ENCODE data around the gene LRRC8E. TPM values are rescaled to one million over a fixed set of nuclear protein-coding genes. Genes with fewer than 3 reads are reported as not detected.

Gene LRRC8E
- total RNA-seq (2014; rRNA removed; shearing (Covaris generic); ENCODE audit: low replicate concordance), result 11.9 and 20.1 TPM in 2 replicates

DNA sequence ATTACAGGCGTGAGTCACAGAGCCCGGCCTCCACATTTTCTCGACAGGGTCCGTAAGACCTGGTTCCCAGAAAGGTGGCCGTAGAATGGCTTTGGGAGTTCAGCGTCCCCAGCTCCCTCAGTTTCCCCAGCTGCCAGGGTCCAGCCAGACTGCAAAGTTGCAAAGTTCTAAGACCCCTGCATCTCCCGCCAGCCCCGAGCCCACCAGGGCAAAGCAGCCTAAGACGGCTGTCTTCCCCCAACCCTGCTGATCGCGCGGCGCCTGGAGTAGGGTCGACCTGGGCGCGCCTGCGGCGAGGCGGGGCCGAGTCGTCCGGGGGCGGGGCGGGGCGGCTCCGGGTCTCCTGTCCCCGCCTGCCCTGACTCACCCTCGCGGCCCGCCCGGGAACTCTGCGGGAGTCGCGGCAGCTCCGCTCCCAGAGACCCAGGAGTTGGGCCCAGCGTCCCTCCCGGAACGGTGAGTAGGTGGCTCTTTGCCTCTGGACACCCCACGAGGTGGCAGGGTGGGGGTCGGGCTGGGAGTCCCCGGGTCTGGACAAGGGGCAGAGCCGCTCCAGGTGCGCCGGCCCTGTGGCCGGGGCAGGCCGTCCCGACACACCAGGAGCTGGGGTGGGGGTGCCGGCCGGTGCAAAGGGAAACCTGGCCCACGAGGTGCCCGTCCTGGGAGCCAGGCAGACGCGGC lies at the start of gene LRRC8E:
Gene LRRC8E, plus strand, starts transcription at position 366 of the 681 bp plus-strand sequence. CDS start 7,094 bp downstream, outside the sequence.
- H3K9me3 ChIP-seq, result no peaks in the 10 kb centered on the region
- H3K4me3 ChIP-seq, result peak within 1 kb of the TSS; percentile 89
- H3K36me3 ChIP-seq, result no peaks in the 10 kb centered on the region
- no peaks in the 10 kb centered on the region for H3K27me3 ChIP-seq
- DNase-seq, result peak; percentile 95

DNA sequence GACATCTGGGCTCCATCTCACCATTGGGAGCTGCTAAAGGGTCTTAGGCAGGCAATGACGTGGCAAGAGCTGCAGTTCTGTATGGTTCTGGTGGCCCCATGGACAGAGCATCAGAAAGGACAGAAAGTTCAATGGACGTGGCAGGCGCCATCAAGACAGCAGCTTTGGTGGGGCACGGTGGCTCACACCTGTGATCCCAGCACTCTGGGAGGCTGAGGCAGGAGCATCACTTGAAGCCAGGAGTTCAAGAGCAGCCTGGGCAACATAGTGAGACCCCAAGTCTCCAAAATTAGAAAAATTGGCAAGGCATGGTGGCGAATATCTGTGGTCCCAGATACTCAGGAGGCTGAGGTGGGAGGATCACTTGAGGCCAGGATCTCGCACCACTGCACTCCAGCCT lies 48.8 kb upstream of the LRRC8E start:
- Histone ChIP-seq H3K36me3 (no peaks in the 10 kb centered on the region), H3K4me3 (no peak overlapping the region), H3K9me3 (peaks cover 2% of the 10 kb centered on the region)

DNA sequence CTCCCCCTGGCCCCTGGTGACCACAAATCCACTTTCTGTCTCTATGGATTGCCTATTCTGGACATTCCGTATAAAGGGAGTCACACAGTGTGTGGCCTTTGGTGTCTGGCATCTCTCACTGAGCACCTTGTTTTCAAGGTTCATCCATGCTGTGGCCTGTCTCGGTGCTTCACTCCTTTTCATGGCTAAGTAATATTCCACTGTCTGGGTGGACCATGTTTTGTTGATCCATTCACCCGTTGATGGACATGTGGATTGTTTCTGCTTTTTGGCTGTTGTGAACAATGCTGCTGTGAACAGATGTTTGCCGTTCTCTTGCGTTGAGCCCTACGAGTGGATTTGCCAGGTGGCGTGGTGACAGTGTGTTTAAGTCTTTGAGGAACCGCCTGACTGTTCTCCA lies 47.7 kb upstream of the LRRC8E start:
- Histone ChIP-seq H3K4me3 (no peak overlapping the region), H3K36me3 (no peaks in the 10 kb centered on the region), H3K9me3 (peaks cover 2% of the 10 kb centered on the region), H3K27me3 (no peaks in the 10 kb centered on the region)
- DNase-seq, result no peak

More for the DNA sequence above, 48.8 kb upstream of the LRRC8E start:
- DNase-seq, result no peak
- no peaks in the 10 kb centered on the region for H3K27me3 ChIP-seq

DNA sequence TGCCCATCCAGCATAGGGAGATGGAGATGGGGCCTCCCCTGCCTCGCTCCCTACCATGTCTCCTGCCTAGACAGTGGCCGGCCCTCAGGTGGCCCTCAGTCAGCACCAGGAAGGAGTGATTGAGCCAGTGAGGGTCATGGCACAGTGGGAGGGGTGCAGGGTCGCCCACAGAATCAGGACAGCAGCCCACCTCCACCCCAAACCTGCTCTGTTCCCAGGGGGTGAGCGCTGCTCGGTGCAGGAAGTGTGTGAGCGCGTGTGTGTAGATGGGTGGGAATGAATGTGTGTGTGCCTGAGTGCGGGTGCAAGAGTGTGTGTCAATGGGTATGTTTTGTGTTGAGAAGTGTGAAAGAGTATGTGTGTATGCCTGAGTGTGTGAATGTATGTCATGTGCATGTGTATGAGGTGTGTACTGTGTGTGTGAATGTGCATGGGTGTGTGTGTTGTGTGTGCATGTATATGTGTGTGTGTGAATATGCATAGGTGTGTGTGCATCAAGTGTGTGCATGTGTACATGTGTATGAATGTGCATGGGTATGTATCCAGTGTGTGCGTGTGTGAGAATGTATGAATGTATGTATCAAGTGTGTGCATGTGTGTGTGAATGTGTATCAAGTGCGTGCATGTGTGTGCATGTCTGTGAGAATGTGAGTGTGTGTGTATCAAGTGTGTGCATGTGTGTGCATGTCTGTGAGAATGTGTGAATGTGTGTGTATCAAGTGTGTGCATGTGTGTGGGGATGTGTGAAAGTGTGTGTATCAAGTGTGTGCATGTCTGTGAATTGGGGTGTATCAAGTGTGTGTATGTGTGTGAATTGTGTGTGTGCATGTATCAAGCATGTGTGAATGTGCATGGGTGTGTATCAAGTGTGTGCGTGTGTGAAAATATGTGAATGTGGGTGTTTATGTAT lies 46.3 kb upstream of the LRRC8E start:
- Histone ChIP-seq H3K27me3 (no peaks in the 10 kb centered on the region), H3K36me3 (no peaks in the 10 kb centered on the region), H3K9me3 (peaks cover 2% of the 10 kb centered on the region), H3K4me3 (no peak overlapping the region)
- no peak for DNase-seq

DNA sequence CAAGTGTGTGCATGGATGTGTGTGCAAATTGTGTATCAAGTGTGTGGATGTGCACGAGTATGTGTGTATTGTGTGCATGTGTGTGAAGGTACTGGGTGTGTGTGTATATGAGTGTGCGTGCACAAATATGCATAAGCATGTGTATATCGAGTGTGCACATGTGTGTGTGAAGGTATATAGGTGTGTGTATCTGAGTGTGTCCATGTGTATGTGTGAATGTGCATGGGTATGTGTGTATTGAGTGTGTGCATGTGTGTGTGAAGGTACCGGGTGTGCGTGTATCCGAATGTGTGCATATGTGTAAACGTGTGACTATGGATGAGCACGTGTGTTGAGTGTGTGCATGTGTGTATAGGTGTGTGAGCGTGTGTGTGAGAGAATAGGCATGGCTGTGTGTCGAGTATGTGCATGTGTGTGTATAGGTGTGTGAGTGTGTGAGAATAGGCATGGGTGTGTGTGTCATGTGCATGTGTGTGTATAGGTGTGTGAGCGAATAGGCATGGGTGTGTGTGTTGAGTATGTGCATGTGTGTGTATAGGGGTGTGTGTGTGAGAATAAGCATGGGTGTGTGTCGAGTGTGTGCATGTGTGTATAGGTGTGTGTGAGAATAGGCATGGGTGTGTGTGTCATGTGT lies 45.5 kb upstream of the LRRC8E start:
- peaks cover 2% of the 10 kb centered on the region for H3K9me3 ChIP-seq
- DNase-seq, result no peak
- no peaks in the 10 kb centered on the region for H3K27me3 ChIP-seq
- no peak overlapping the region for H3K4me3 ChIP-seq
- H3K36me3 ChIP-seq, result no peaks in the 10 kb centered on the region

DNA sequence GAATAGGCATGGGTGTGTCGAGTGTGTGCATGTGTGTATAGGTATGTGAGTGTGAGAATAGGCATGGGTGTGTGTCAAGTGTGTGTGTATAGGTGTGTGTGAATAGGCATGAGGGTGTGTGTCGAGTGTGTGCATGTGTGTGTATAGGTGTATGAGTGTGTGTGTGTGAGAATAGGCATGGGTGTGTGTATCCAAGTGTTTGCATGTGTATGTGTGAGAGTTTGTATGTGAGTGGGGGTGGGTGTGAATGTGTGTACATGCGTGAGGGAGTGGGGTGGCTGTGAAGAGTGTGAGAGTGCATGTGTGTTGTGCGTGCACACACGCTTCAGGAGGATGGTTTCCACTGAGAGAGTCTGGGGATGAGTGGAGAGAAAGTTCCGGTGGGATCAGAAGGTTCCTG lies 44.8 kb upstream of the LRRC8E start:
- no peaks in the 10 kb centered on the region for H3K27me3 ChIP-seq
- no peak for DNase-seq
- no peak overlapping the region for H3K4me3 ChIP-seq
- H3K36me3 ChIP-seq, result no peaks in the 10 kb centered on the region
- H3K9me3 ChIP-seq, result peaks cover 2% of the 10 kb centered on the region

DNA sequence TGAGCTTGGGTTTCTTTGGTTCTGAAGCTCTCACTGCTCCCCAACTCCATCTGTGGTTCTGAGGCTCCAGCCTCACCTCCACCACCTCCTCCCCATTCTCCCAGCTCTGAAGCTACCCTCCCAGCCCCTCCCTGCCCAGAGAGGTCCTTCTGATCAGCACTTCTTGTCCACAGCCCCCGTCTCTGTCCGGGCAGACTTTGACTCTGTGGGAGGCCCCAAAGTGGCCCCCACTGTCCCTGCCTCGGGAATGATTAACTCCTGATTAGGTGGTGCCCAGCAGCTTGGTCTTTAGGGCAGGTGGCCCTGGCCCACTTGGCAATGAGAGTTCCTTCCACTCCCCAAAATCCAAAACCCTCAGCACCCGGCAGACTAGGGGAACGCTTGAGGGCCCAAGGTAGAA lies 43.9 kb upstream of the LRRC8E start:
- Histone ChIP-seq H3K4me3 (no peak overlapping the region), H3K36me3 (no peaks in the 10 kb centered on the region), H3K27me3 (no peaks in the 10 kb centered on the region), H3K9me3 (peaks cover 2% of the 10 kb centered on the region)
- DNase-seq, result no peak

DNA sequence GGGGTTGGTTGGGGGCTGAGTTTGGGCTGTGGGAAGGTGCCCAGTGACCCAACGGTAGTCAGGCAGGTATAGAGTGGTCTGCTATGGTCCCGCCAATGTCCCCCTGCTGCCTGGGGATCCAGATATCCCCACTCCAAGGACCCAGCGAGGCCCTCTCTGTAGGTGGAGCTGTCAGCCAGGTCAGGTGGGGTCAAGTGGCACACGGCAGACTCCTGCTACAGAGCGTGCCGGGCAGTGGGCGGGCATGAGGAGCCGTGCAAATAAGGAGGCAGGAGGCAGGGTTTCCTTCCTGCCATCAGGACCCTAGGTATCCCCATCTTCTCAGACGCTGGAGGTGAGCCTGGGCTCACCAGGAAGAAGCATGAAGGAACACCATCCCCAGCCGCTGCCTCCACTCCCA lies 43.4 kb upstream of the LRRC8E start:
- Histone ChIP-seq H3K4me3 (no peak overlapping the region), H3K9me3 (peaks cover 2% of the 10 kb centered on the region), H3K27me3 (no peaks in the 10 kb centered on the region), H3K36me3 (no peaks in the 10 kb centered on the region)
- DNase-seq, result no peak

DNA sequence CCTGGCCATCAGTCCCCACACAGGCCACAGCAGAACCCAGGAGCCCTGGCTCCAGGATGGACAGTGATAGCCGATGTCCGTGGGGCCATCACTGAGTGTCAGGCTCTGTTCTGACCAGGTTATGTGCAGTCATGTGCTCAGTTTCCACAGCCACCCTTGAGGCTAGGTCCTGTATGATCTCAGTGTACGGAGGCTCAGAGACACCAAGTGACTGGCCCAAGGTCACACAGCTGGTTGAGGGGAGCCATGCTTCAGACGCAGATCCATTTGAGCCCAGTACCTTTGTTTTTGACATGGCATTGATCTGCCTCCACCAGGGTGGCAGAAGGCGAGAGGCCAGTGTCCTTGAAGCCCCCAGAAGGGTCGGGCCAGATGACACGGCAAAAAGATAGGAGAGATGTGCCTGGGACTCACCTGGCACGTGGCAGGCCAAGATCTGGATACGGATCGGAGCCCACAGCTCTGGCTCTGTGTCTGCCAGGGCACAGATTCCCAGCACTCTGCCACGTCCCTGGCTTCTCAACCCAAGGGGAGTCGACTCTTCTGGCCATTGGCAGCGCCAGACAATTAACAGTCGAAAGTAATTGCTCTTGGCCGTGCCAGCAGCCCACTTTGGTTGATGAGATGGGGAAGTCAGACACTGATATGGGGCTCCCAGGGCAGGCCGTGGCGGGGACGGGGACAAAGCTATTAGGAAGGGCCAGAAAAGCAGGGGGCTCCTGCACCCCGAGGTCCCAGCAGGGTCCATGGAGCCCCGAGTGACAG lies 42.7 kb upstream of the LRRC8E start:
- Histone ChIP-seq H3K9me3 (peaks cover 2% of the 10 kb centered on the region), H3K27me3 (no peaks in the 10 kb centered on the region), H3K4me3 (no peak overlapping the region), H3K36me3 (no peaks in the 10 kb centered on the region)
- no peak for DNase-seq

DNA sequence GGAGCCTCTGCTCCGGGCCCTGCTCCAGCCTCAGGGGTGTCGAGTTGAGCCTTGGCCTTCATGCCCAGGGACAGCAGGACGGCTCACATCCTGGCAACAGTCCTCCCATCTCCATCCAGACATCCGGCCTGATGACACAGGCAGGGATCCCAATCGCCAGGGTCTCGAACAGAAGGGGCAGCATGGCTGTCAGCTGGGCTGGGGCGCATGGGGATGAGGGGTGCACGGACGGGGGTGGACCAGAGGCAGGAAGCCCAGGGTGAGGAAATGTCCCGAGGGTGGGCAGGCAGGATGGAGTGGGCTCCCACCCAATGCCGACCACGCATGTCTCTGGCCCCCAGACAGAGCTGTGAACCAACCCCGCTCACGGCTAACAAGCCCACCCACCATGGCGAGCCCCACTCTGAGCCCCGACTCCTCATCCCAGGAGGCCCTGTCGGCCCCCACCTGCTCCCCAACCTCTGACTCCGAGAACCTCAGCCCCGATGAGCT lies 42.1 kb upstream of the LRRC8E start:
- Histone ChIP-seq H3K27me3 (no peaks in the 10 kb centered on the region), H3K36me3 (no peaks in the 10 kb centered on the region), H3K4me3 (no peak overlapping the region), H3K9me3 (peaks cover 2% of the 10 kb centered on the region)
- no peak for DNase-seq

DNA sequence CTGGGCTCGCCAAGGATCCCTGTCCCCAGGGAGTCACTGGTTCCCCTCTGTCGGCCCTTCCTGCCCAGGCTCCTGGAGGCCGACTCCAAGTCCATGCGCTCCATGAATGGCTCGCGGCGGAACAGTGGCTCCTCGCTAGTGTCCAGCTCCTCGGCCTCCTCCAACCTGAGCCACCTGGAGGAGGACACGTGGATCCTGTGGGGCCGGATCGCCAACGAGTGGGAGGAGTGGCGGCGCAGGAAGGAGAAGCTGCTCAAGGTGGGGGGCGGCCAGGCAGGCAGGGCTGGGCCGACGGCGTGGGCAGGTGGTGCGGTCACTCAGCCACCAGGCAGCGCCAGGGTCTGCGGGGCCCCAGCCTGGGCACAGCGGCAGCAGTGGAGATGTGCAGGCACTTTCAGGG lies 40.6 kb upstream of the LRRC8E start:
- Histone ChIP-seq H3K27me3 (no peaks in the 10 kb centered on the region), H3K36me3 (no peaks in the 10 kb centered on the region), H3K4me3 (no peak overlapping the region), H3K9me3 (no peaks in the 10 kb centered on the region)
- DNase-seq, result no peak

DNA sequence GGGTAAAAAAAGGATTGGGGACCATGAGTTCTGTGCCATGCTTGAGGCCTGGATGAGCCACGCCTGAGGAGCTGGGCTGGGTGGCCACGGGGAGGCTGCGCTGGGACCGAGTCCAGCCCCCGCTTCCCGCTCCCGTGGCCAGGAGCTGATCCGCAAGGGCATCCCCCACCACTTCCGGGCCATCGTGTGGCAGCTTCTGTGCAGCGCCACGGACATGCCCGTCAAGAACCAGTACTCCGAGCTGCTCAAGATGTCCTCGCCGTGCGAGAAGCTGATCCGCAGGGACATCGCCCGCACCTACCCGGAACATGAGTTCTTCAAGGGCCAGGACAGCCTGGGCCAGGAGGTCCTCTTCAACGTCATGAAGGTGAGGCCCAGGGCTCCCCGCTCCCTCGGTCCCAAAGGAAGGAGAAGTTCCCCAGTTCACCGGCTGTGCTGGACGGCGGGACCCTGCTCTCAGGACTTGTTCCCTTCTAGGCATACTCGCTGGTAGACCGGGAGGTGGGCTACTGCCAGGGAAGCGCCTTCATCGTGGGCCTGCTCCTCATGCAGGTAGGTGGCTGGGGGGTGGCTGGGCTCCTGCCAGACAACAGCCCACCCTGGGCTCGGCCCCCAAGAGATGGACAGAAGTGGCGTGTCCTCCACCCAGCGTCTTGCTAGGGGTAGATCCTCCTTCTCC lies 39.4 kb upstream of the LRRC8E start:
- DNase-seq, result no peak
- H3K9me3 ChIP-seq, result no peaks in the 10 kb centered on the region
- no peak overlapping the region for H3K4me3 ChIP-seq
- H3K36me3 ChIP-seq, result no peaks in the 10 kb centered on the region
- no peaks in the 10 kb centered on the region for H3K27me3 ChIP-seq

DNA sequence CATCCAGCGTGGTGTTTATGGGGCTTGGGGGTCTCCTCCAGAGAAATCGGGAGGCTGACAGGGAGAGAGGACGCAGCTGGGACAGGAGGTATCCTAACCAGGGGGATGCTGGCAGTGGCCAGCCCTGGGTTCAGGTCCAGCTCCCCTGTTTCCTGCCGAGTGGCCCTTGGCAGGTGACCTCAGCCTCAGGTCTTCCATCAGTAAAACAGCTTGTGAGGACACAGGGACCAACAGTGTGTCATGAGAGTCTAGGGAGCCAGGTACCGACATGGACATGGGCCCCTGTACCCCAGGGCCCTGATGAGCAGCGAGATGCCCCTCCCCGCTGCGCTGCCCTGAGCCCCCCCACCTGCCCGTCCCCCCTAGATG lies 38.7 kb upstream of the LRRC8E start:
- no peak overlapping the region for H3K4me3 ChIP-seq

DNA sequence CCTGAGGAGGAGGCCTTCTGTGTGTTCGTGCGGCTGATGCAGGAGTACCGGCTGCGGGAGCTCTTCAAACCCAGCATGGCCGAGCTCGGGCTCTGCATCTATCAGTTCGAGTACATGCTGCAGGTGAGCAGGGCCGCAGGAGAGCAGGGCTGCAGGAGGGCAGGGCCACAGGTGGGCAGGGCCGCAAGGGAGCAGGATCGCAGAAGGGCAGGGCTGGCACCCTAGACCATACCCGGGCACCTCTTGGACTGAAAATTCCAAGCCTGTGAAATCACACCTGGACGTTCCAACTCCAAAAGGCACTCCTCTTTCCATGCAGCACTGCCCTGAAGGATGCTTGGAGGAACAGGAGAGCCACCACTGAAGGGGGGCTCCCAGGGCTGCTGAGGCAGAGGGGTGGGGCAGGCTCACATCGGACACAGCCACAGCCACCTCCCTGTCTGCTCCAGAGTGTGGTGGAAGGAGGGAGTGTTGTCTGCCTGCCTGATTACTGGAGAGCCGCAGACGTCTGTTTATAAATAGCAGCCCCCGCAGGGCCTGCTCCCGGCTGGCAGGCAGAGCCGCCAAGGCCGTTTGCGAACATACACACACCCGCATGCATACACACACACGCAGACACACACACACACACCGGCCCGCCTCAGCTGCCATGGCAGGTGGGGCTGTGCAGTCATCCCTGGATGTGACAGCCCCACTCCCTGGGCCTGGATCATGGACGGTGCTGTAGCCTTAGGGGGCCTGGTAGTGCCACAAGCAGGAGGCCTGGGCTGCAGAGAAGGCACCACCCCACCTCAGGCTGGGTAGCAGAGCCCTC lies 38.1 kb upstream of the LRRC8E start:
- Histone ChIP-seq H3K36me3 (no peaks in the 10 kb centered on the region), H3K4me3 (no peak overlapping the region), H3K9me3 (no peaks in the 10 kb centered on the region), H3K27me3 (no peaks in the 10 kb centered on the region)
- DNase-seq, result no peak

More for the DNA sequence above, 38.7 kb upstream of the LRRC8E start:
- H3K27me3 ChIP-seq, result no peaks in the 10 kb centered on the region
- no peaks in the 10 kb centered on the region for H3K36me3 ChIP-seq
- no peaks in the 10 kb centered on the region for H3K9me3 ChIP-seq
- DNase-seq, result no peak

DNA sequence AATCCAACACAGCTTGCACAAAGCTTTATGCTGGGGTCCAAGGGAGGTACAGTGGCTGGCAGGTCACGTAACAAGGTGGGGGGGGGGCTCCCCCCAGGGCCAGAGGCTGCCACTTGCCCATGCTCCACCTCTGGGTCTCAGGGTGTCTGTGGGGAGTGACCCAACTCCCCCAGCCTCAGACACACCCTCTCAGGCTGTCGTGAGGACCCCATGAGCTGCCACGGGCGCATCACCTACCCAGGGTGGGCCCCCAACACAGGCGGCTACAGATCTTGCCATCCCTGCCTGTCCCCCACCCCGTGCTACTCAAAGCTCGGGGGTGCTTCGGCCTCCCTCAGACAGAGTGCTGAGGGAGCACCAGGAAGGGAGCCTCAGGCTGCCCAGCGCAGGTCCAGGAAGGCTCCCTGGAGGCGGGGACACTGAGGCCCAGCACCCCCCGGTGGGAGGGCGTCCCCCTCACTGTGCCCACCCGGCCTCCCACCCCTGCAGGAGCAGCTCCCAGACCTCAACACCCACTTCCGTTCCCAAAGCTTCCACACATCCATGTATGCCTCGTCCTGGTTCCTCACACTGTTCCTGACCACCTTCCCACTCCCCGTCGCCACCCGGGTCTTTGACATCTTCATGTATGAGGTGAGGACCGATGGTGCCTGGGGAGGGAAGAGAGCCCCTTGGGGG lies 37.2 kb upstream of the LRRC8E start:
- no peaks in the 10 kb centered on the region for H3K9me3 ChIP-seq
- H3K27me3 ChIP-seq, result no peaks in the 10 kb centered on the region
- no peaks in the 10 kb centered on the region for H3K36me3 ChIP-seq
- H3K4me3 ChIP-seq, result no peak overlapping the region
- DNase-seq, result no peak
